ENCODE measurements around the gene ARHGAP5.

Gene ARHGAP5

GRCh38 chr14:32055175-32055574 lies 21.9 kb upstream of the ARHGAP5 start:
- ChIA-PET CTCF (no interaction called here), POLR2A (ENCODE audit: low non-redundant PET) (no interaction called here)
- no peak overlapping the region for H3K27ac ChIP-seq
- DNase-seq (ENCODE audit: low spot score): no peak
- TF ChIP-seq, protein P1, sequence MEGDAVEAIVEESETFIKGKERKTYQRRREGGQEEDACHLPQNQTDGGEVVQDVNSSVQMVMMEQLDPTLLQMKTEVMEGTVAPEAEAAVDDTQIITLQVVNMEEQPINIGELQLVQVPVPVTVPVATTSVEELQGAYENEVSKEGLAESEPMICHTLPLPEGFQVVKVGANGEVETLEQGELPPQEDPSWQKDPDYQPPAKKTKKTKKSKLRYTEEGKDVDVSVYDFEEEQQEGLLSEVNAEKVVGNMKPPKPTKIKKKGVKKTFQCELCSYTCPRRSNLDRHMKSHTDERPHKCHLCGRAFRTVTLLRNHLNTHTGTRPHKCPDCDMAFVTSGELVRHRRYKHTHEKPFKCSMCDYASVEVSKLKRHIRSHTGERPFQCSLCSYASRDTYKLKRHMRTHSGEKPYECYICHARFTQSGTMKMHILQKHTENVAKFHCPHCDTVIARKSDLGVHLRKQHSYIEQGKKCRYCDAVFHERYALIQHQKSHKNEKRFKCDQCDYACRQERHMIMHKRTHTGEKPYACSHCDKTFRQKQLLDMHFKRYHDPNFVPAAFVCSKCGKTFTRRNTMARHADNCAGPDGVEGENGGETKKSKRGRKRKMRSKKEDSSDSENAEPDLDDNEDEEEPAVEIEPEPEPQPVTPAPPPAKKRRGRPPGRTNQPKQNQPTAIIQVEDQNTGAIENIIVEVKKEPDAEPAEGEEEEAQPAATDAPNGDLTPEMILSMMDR (conservative IDR thresholded peaks at IDR 0.05; ENCODE audit: low read depth): no peak

- CTCF ChIA-PET: interaction anchor here (0.5 to 0.9 kb wide), 4 partner anchors 14 to 227 kb away, joined by 3 to 7 read pairs (median 3); no protein-coding TSS in a partner anchor
- POLR2A ChIA-PET (ENCODE audit: low non-redundant PET): no interaction called here
- TF ChIP-seq, protein P1 (conservative IDR thresholded peaks at IDR 0.05; ENCODE audit: low read depth): no peak
These were observed 17.4 kb upstream of the ARHGAP5 start for GRCh38 chr14:32059702-32060101.

GRCh38 chr14:32064931-32065330 lies 12.2 kb upstream of the ARHGAP5 start:
- CTCF ChIA-PET: no interaction called here
- no peak for DNase-seq (ENCODE audit: low spot score)
- TF ChIP-seq, protein P1 (conservative IDR thresholded peaks at IDR 0.05; ENCODE audit: low read depth): no peak
- POLR2A ChIA-PET (ENCODE audit: low non-redundant PET): no interaction called here
- no peak overlapping the region for H3K27ac ChIP-seq

More at GRCh38 chr14:32059702-32060101, 17.4 kb upstream of the ARHGAP5 start:
- no peak for DNase-seq (ENCODE audit: low spot score)
- no peak overlapping the region for H3K27ac ChIP-seq

DNA sequence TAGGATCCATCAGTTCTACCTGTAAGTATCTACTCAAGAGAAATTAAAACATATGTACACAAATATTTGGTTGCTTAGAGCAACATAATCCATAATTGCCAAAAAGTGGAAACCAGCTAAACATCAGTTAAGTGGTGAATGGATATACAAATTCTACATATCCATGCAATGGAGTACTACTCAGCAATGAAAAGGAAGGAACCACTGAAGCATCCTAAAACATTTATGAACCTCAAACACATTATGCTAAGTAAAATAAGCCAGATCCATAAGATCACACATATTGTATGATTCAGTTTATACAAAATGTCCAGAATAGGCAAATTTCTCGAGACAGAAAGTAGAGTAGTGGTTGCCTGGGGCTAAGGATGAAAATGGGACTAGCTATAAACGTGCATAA lies 8.4 kb upstream of the ARHGAP5 start:
- H3K27ac ChIP-seq: no peak overlapping the region
- no peak for DNase-seq (ENCODE audit: low spot score)
- POLR2A ChIA-PET (ENCODE audit: low non-redundant PET): no interaction called here
- TF ChIP-seq, protein P1 (conservative IDR thresholded peaks at IDR 0.05; ENCODE audit: low read depth): no peak
- CTCF ChIA-PET: no interaction called here

- ChIA-PET CTCF (interaction anchor here (0.7 to 0.9 kb wide), 2 partner anchors 11 to 138 kb away, joined by 3 read pairs; no protein-coding TSS in a partner anchor), POLR2A (ENCODE audit: low non-redundant PET) (no interaction called here)
- no peak overlapping the region for H3K27ac ChIP-seq
- no peak for DNase-seq (ENCODE audit: low spot score)
- TF ChIP-seq, protein P1 (conservative IDR thresholded peaks at IDR 0.05; ENCODE audit: low read depth): no peak
These were observed 6.8 kb upstream of the ARHGAP5 start for GRCh38 chr14:32070282-32070681.

GRCh38 chr14:32072676-32073075 lies 4.4 kb upstream of the ARHGAP5 start:
- no peak for DNase-seq (ENCODE audit: low spot score)
- CTCF ChIA-PET: interaction anchor here (0.6 to 1.5 kb wide), 2 partner anchors 53 to 138 kb away, joined by 3 to 5 read pairs; no protein-coding TSS in a partner anchor
- POLR2A ChIA-PET (ENCODE audit: low non-redundant PET): no interaction called here
- H3K27ac ChIP-seq: no peak overlapping the region
- TF ChIP-seq, protein P1 (conservative IDR thresholded peaks at IDR 0.05; ENCODE audit: low read depth): no peak
